Measurements from ENCODE around the gene PHACTR2.
"Not testable (repeated sequence)": the region's sequence is repeated elsewhere in the genome, so short reads cannot be mapped to it uniquely, and the experiment has no call there.

The PHACTR2 gene

DNA sequence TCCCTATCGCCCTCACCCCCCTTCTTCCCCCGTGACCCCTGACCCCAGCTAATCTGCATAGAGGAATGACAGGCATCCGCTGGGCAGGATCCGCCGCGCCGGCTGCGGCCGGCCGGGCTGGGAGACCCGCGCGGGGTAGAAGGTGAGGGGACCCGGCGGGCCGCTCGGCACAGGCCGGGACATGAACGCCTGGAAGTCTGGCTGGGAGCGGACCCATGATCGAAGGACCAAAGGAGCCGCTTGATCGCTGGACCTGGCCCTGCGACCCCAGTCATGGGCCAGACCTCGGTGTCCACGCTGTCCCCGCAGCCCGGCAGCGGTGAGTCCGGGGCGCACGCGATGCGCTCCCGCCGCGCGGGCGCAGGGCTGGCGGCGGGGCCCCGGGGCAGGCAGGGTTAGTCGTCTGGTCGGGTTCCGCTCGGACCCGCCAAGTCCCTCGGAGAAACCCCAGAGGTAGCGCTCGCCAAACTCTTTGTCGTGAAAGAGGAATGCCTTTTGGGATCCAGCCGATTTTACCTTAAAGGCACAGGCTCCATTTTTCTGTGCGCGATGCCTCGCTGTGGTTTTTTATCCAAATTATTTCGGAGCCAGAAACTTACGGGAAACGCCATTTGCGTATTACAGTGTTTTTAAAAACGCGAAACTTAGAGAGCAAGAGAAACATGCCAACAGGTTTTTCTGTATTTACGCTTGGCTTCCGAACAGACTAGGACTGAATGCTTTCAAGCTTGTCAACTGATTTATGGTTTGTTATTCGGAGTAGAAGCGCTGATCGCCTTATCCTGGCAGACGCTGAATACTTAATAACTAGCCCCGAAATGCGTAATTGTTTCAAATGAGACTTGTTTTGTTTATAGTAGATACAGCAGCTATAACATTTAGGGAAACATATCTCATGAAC is at the start of gene PHACTR2:
Gene PHACTR2 (plus strand): TSS at position 75 of the 901 bp plus-strand sequence. CDS start 199 bp downstream, at position 274.
- TF ChIP-seq, protein P1, sequence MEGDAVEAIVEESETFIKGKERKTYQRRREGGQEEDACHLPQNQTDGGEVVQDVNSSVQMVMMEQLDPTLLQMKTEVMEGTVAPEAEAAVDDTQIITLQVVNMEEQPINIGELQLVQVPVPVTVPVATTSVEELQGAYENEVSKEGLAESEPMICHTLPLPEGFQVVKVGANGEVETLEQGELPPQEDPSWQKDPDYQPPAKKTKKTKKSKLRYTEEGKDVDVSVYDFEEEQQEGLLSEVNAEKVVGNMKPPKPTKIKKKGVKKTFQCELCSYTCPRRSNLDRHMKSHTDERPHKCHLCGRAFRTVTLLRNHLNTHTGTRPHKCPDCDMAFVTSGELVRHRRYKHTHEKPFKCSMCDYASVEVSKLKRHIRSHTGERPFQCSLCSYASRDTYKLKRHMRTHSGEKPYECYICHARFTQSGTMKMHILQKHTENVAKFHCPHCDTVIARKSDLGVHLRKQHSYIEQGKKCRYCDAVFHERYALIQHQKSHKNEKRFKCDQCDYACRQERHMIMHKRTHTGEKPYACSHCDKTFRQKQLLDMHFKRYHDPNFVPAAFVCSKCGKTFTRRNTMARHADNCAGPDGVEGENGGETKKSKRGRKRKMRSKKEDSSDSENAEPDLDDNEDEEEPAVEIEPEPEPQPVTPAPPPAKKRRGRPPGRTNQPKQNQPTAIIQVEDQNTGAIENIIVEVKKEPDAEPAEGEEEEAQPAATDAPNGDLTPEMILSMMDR (IDR thresholded peaks at IDR 0.05) = no peak
- Histone ChIP-seq H3K4me3 (ENCODE audit: low read depth in 1 of 2, low read length in 1 of 2) (peak within 1 kb of the TSS; percentile 77 to 97), H3K36me3 (no peaks in the 10 kb centered on the region), H3K9me3 (no peaks in the 10 kb centered on the region), H3K27me3 (no peaks in the 10 kb centered on the region), H3K27ac (peak within 1 kb of the TSS; percentile 81), H3K4me1 (ENCODE audit: control insufficient read depth in 1 of 2, insufficient read depth in 1 of 2, low read depth in 1 of 2, low read length in 1 of 2) (peaks cover 26 to 50% of the 10 kb centered on the region in 2 experiments)

- Histone ChIP-seq H3K4me3 (ENCODE audit: low read depth in 1 of 2, low read length in 1 of 2) (no peak overlapping the region), H3K4me1 (ENCODE audit: control insufficient read depth in 1 of 2, insufficient read depth in 1 of 2, low read depth in 1 of 2, low read length in 1 of 2) (no peaks in the 10 kb centered on the region), H3K9me3 (no peaks in the 10 kb centered on the region), H3K27me3 (no peaks in the 10 kb centered on the region), H3K27ac (no peak overlapping the region), H3K36me3 (no peaks in the 10 kb centered on the region)
- TF ChIP-seq, protein P1 (IDR thresholded peaks at IDR 0.05) = no peak
Measured at GRCh38 chr6:143629104-143630080, 48.4 kb upstream of the PHACTR2 start.

DNA sequence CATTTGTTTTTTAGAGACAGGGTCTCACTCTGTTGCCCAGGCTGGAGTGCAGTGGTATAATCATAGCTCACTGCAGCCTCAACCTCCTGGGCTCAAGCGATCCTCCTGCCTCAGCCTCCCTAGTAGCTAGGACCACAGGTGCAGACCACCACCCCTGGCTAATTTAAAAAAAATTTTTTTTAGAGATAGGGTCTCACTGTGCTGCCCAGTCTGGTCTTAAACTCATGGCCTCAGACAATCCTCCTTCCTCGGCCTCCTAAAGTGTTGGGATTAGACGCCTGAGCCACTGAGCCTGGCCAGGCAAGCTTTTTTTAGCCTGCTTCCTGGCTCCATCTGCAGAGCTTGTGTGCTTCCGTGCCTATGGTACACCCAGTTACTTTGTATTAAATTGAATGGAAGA is 46.6 kb upstream of the PHACTR2 start:
- H3K4me1 ChIP-seq (ENCODE audit: control insufficient read depth in 1 of 2, insufficient read depth in 1 of 2, low read depth in 1 of 2, low read length in 1 of 2); H3K4me3 ChIP-seq (ENCODE audit: low read depth in 1 of 2, low read length in 1 of 2); H3K9me3 ChIP-seq; H3K27ac ChIP-seq; H3K27me3 ChIP-seq; H3K36me3 ChIP-seq: not testable (repeated sequence)

DNA sequence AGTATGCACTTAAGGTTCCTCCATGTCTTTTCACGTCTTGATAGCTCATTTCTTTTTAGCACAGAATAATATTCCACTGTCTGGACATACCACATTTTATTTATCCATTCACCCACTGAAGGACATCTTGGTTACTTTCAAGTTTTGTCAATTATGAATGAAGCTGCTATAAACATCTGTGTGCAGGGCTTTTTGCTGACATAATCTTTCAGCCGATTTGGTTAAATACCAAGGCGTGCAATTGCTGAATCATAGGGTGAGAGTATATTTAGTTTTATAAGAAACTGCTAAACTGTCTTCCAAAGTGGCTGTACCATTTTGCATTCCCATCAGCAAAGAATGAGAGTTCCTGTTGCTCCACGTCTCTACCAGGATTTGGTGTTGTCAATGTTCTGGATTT is 44.9 kb upstream of the PHACTR2 start:
- Histone ChIP-seq H3K27ac (no peak overlapping the region), H3K27me3 (no peaks in the 10 kb centered on the region), H3K9me3 (no peaks in the 10 kb centered on the region), H3K36me3 (no peaks in the 10 kb centered on the region), H3K4me3 (ENCODE audit: low read depth in 1 of 2, low read length in 1 of 2) (no peak overlapping the region), H3K4me1 (ENCODE audit: control insufficient read depth in 1 of 2, insufficient read depth in 1 of 2, low read depth in 1 of 2, low read length in 1 of 2) (no peaks in the 10 kb centered on the region)
- TF ChIP-seq, protein P1 (IDR thresholded peaks at IDR 0.05) = no peak

- Histone ChIP-seq H3K9me3 (no peaks in the 10 kb centered on the region), H3K27ac (no peak overlapping the region), H3K36me3 (no peaks in the 10 kb centered on the region), H3K27me3 (no peaks in the 10 kb centered on the region), H3K4me3 (ENCODE audit: low read depth in 1 of 2, low read length in 1 of 2) (no peak overlapping the region), H3K4me1 (ENCODE audit: control insufficient read depth in 1 of 2, insufficient read depth in 1 of 2, low read depth in 1 of 2, low read length in 1 of 2) (no peaks in the 10 kb centered on the region)
- TF ChIP-seq, protein P1 (IDR thresholded peaks at IDR 0.05) = no peak
Measured at GRCh38 chr6:143634486-143634885, 43.3 kb upstream of the PHACTR2 start.

Measured in neutrophil (primary cell).